GM18907 (cell line): ENCODE data around the gene IWS1.
"Not testable (repeated sequence)": the region's sequence is repeated elsewhere in the genome, so short reads cannot be mapped to it uniquely, and the experiment has no call there.

Experiments used
- ATAC-seq: cut with Tn5 transposase; IDR thresholded peaks from one replicate; pipeline ENCODE4 v1.9.1; 2021; ENCODE audit warnings: mild to moderate bottlenecking, moderate library complexity; ENCODE audit not compliant: unreplicated experiment

The IWS1 gene

GRCh38 chr2:127530245-127531140 is 4.2 kb upstream of the IWS1 start:
- no peak for ATAC-seq

- not testable (repeated sequence) for ATAC-seq
These were observed 3.1 kb upstream of the IWS1 start for GRCh38 chr2:127529416-127529815.

GRCh38 chr2:127528487-127528886 is 2.2 kb upstream of the IWS1 start:
- ATAC-seq, result no peak

GRCh38 chr2:127527001-127527804 is 914 bp upstream of the IWS1 start:
- ATAC-seq, result peak; percentile 23

- ATAC-seq, result peak; percentile 18
These were observed 578 bp downstream of the IWS1 start for GRCh38 chr2:127525691-127526131.

GRCh38 chr2:127524198-127524834 is 2.0 kb downstream of the IWS1 start:
- not testable (repeated sequence) for ATAC-seq

GRCh38 chr2:127523269-127523939 is 2.9 kb downstream of the IWS1 start:
- no peak for ATAC-seq

GRCh38 chr2:127520424-127520823 is 5.9 kb downstream of the IWS1 start:
- no peak for ATAC-seq

- ATAC-seq, result no peak
These were observed 8.8 kb downstream of the IWS1 start for GRCh38 chr2:127517465-127517864.

- ATAC-seq, result no peak
These were observed 10.1 kb downstream of the IWS1 start for GRCh38 chr2:127516041-127516762.

GRCh38 chr2:127515383-127515915 is 10.8 kb downstream of the IWS1 start:
- ATAC-seq, result no peak

GRCh38 chr2:127514485-127514884 is 11.8 kb downstream of the IWS1 start:
- ATAC-seq, result no peak

- no peak for ATAC-seq
These were observed 12.2 kb downstream of the IWS1 start for GRCh38 chr2:127514076-127514475.

GRCh38 chr2:127512362-127512761 is 13.9 kb downstream of the IWS1 start:
- ATAC-seq, result no peak

- no peak for ATAC-seq
These were observed 14.4 kb downstream of the IWS1 start for GRCh38 chr2:127511917-127512316.

GRCh38 chr2:127511090-127511695 is 15.1 kb downstream of the IWS1 start:
- ATAC-seq, result no peak

- ATAC-seq, result no peak
These were observed 16.2 kb downstream of the IWS1 start for GRCh38 chr2:127510073-127510472.

- ATAC-seq, result peak; percentile 54
These were observed 17.7 kb downstream of the IWS1 start for GRCh38 chr2:127508631-127509034.

GRCh38 chr2:127508023-127508630 is 18.2 kb downstream of the IWS1 start:
- no peak for ATAC-seq
